WTC11 (cell line): Measurements from ENCODE around the gene TMTC1.

Experiments used
- NFYB ChIP-seq: sonication (generic); formaldehyde crosslinking; conservative IDR thresholded peaks from 2 replicates; pipeline ENCODE4 v1.8.0; 2022; ENCODE audit warnings: low read depth, missing genetic modification reagents
- TF ChIP-seq, protein P1 (sequence below): fragments of 200-600 bp; IDR thresholded peaks from 2 replicates; pipeline ENCODE4 v1.8.0; 2022; ENCODE audit warnings: antibody characterized with exemption

DNA sequence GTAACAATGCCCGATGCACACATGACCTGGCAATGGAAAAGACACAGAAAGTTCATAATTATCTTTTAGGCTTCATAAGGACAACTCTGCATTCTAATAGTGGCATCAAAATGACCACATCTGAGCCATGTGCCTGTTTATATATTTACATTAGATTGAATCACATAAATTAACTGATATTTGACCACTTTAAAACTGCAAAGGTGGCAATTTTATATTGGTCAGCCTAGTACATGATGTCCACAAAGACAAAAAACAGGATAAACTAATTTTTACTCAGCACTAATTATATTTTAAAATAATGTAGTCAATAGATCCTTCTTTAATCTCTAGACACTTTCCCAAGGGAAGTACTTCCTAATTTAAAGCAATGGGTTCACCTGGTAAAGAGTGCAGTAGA, 274.2 kb downstream of the TMTC1 start:
- no peak for TF ChIP-seq NFYB (CRISPR knock-in tag)
- TF ChIP-seq, protein P1, sequence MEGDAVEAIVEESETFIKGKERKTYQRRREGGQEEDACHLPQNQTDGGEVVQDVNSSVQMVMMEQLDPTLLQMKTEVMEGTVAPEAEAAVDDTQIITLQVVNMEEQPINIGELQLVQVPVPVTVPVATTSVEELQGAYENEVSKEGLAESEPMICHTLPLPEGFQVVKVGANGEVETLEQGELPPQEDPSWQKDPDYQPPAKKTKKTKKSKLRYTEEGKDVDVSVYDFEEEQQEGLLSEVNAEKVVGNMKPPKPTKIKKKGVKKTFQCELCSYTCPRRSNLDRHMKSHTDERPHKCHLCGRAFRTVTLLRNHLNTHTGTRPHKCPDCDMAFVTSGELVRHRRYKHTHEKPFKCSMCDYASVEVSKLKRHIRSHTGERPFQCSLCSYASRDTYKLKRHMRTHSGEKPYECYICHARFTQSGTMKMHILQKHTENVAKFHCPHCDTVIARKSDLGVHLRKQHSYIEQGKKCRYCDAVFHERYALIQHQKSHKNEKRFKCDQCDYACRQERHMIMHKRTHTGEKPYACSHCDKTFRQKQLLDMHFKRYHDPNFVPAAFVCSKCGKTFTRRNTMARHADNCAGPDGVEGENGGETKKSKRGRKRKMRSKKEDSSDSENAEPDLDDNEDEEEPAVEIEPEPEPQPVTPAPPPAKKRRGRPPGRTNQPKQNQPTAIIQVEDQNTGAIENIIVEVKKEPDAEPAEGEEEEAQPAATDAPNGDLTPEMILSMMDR: no peak
